Activated T-helper 1 cell treated with anti-CD3 and anti-CD28 coated beads, Interleukin-2, amount 50 U/mL, for 16 hours (primary cell): ENCODE data around the gene ANO10.

ENCODE experiments used
- DNase-seq, 2 donors: peaks; one replicate each; pipeline ENCODE4 v3.0.0-alpha.2; 2020; ENCODE audit warnings: low read depth in 1 of 2, low spot score in 1 of 2

The ANO10 gene

GRCh38 chr3:43353923-43354670, 267.7 kb downstream of the ANO10 start:
- no peak for DNase-seq

GRCh38 chr3:43353393-43353792, 268.4 kb downstream of the ANO10 start:
- DNase-seq = no peak

GRCh38 chr3:43349716-43350115, 272.1 kb downstream of the ANO10 start:
- DNase-seq = no peak

GRCh38 chr3:43348852-43349574, 272.8 kb downstream of the ANO10 start:
- DNase-seq = no peak

GRCh38 chr3:43348350-43348749, 273.5 kb downstream of the ANO10 start:
- DNase-seq = no peak

- no peak for DNase-seq
Measured at GRCh38 chr3:43347774-43348173, 274.0 kb downstream of the ANO10 start.

- DNase-seq = no peak
Measured at GRCh38 chr3:43346978-43347749, 274.6 kb downstream of the ANO10 start.

GRCh38 chr3:43345877-43346276, 275.9 kb downstream of the ANO10 start:
- no peak for DNase-seq

GRCh38 chr3:43345246-43345645, 276.6 kb downstream of the ANO10 start:
- no peak for DNase-seq

- DNase-seq = no peak
Measured at GRCh38 chr3:43344520-43344919, 277.3 kb downstream of the ANO10 start.

GRCh38 chr3:43343815-43344214, 278.0 kb downstream of the ANO10 start:
- DNase-seq = no peak

GRCh38 chr3:43343185-43343584, 278.6 kb downstream of the ANO10 start:
- DNase-seq = no peak

- no peak for DNase-seq
Measured at GRCh38 chr3:43341788-43342187, 280.0 kb downstream of the ANO10 start.

GRCh38 chr3:43340403-43340802, 281.4 kb downstream of the ANO10 start:
- DNase-seq = no peak

- DNase-seq = no peak
Measured at GRCh38 chr3:43338295-43338694, 283.5 kb downstream of the ANO10 start.

GRCh38 chr3:43335799-43336198, 286.0 kb downstream of the ANO10 start:
- no peak for DNase-seq

- DNase-seq = no peak
Measured at GRCh38 chr3:43334976-43335375, 286.8 kb downstream of the ANO10 start.

GRCh38 chr3:43331381-43331780, 290.4 kb downstream of the ANO10 start:
- DNase-seq = no peak

- no peak for DNase-seq
Measured at GRCh38 chr3:43330981-43331380, 290.8 kb downstream of the ANO10 start.

- DNase-seq = no peak
Measured at GRCh38 chr3:43328653-43329052, 293.2 kb downstream of the ANO10 start.

GRCh38 chr3:43327582-43327979, 294.2 kb downstream of the ANO10 start:
- DNase-seq = no peak
